ENCODE measurements around the gene RASGEF1C.
"Not testable (repeated sequence)": the region's sequence is repeated elsewhere in the genome, so short reads cannot be mapped to it uniquely, and the experiment has no call there.

Gene RASGEF1C

DNA sequence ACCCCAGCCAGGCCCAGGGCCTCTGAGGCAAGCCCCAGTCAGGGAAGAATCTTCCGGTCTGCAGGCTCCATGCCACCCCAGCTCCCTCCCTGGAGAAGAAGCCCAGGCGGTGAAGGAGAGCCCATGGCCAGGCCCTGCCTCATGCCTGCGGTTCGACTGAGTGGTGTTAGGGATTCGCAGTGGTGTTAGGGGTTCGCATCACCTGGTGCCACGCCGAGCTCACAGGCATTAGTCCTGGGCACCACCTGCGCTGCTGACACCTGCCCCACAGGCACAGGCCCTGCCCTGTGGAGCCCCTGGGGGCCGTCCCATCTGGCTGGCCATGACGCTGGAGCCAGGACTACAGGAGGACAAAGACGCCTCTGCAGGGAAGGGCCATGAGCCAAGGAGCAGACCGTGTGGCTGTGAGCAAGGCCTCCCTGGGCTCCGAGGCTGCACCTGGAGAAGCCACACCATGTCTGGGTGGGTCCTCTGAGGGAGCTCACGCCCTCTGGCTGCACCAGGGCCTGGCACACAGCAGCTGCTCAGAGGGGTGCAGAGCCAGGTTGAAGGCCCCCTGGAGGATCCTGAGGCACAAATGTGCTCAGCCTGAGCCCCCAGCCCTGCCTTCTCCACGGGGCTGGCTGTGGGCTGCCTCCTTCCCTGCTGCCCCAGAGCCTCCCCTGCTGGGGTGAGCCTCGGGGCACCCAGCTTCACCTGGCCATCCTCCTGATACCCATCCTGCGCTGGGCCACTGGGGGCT lies 109.8 kb downstream of the RASGEF1C start:
- DNase-seq, result no peak

DNA sequence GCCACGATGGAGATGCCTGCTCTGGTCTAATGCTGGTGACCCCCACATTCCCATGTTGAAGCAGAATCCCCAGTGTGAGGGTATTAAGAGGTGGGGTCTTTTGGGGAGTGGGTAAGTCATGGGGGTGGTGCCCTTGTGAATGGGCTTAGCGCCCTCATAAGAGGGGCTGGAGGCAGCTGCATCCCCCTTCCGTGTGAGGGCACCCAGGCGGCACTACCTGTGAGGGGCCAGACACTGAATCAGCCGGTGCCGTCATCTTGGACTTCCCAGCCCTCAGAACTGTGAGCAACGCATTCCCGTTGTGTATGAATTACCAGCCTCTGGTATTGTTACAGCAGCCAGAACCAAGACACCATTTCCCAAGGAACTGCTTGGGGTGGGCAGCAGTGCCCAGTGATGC lies 110.5 kb downstream of the RASGEF1C start:
- no peak for DNase-seq

DNA sequence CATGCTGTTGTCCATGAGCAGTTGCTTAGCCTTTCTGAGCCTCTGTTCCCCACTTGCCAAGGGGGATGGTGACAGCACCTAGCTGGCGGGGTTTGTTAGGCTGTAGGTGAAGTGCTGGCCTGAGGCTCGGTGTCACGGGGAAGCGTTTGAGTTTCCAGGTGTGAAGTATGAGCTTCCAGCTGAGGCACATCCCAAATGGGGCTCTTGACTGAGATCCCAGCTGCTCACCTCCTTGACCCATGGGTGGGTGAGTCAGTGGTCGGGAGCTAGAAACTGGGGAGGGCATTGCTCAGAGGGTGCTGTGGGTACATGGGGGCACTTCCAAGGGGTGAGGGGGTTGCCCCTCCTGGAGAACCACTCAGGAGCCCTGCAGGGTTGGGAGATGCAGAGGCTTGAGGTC lies 111.1 kb downstream of the RASGEF1C start:
- no peak for DNase-seq

DNA sequence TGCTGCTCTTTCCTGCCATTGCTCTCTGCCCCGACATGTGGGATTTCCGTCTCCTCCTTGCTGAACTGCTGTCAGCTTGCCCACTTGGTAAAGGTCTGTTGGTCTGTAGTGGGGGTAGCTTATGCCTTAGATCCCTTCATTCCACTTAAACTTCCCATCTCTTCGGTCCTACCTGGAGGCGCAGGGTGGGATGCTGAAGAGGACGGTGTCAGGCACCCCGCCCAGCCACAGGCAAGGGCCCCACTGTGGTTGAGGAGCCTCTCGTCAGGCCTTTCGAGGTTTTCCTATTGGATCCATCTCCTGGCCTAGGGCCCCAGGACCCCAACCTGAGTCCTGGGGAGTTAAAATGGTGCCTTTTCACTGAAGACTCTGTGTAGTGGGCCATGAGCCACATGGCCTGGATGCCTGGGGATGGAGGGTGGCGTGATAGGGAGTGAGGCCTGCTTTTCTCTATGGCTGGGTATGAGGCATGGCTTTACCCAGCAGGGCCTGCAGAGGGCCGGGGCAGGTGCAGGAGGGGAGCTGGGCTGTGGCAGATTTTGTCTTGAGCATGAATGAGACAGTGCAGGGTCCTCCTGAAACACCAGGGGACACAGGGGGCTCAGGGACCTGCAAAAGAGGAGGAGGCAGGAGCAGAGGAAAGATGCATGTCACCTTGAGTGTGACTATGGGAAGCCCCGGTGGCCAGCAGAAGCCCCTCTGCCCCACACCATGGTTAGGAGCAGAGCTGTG lies 111.7 kb downstream of the RASGEF1C start:
- DNase-seq, result no peak

DNA sequence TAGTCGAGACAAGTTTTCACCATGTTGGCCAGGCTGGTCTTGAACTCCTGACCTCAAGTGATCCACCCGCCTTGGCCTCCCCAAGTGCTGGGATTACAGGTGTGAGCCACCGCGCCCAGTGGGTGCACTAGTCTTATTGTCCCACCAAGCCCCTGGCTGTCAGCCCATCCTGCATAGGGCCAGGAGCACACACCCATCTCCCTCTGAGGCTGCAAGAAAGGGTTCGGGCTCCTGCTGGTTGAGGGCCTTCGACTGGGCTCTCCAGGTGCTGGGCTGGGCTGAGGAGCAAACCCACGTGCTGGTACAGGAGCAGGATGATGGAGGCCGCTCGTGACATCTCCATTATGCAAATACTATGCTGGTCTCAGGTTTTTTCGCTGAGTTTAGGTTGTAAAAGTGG lies 112.4 kb downstream of the RASGEF1C start:
- no peak for DNase-seq

DNA sequence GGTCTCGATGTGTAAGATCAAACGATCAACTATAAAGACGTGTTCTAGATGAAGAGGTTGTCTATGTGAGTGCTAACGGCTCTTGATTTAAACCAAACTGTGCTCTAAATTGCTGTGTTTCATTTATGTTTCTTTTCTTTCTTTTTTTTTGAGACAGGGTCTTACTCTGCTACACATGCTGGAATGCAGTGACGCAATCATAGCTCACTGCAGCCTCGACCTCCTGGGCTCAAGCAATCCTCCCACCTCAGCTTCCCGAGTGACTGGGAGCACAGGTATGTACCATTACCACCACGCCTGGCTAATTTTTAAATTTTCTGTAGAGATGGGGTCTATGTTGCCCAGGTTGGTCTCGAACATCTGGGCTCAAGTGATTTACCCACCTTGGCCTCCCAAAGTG lies 113.5 kb downstream of the RASGEF1C start:
- no peak for DNase-seq

DNA sequence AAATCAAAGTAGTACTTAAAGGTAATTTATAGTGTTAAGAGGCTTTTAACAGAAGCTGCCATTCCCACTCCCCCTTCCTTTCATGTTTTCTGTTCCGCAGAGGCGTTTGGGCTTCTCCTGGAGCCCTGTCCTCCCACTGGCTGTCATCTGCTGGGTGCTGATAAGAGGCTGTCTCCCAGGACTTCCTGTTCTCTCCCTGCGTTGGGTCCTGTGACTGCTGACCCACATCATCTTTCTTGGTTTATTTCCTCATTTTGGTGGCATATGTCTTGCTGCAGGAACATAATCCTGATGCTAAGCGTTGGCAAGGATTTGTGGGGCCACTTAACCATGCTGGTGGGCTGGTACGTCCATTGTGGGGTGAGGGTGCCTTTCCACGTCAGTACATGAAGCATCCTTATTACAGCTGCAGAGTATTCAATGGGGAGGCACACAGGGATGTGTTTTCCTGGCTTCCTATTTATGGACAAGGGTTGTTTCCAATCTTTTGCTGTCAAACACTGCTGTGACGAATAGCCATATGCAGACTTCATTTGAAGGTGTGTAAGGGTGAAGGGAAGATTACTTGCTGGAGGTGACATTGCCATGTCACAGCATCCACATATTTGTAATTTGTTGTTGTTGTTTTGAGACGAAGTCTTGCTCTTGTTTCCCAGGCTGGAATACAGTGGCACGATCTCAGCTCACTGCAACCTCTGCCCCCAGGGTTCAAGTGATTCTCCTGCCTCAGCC lies 115.2 kb downstream of the RASGEF1C start:
- DNase-seq, result no peak

DNA sequence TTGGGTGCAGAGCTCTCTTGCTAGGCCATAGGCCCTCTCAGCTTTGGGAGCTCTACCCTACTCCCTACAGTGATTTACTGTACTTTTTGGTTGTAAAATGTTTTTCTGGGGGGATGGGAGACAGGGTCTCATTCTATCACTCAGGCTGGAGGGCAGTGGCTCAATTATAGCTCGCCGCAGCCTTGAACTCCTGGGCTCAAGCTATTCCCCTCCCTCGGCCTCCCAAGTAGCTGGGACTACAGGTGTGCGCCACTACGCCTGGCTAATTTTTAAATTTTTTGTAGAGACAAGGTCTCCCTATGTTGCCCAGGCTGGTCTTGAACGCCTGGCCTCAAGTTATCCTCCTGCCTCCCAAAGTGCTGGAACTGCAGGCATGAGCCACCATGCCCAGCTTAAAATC lies 115.8 kb downstream of the RASGEF1C start:
- no peak for DNase-seq

DNA sequence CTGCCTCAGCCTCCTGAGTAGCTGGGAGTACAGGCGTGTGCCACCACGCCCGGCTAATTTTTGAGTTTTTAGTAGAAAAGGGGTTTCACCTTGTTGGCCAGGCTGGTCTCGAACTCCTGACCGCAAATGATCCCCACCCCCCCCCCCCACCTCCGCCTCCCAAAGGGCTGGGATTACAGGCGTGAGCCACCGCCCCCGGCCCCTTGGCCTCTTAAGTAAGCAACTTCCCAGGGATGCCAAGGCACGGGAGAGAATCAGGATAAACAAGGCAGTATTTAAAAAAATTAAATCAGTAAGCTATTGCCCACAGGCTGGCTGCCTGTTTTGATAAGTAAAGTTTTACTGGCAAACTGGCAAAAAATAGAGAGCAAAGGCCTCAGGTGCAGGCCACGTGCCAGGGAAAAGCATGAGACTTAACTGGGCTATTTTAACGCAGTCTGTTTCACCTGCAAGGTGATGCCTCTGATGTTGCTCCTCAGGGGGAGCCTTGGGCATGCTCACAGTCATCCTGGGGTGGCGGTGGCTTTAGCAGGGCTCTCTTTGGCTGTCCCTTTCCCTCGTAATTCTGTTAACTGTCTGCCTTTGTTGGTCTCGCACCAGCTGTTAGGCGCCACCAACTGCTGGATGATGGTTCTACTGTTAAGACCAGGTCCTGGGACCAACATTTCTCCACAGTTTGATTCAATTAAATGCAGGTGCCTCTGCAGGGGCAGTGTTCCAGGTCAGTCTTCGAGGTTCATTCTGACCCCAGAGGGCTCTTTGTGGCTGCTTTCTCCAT lies 118.1 kb downstream of the RASGEF1C start:
- peak; percentile 84 for DNase-seq

DNA sequence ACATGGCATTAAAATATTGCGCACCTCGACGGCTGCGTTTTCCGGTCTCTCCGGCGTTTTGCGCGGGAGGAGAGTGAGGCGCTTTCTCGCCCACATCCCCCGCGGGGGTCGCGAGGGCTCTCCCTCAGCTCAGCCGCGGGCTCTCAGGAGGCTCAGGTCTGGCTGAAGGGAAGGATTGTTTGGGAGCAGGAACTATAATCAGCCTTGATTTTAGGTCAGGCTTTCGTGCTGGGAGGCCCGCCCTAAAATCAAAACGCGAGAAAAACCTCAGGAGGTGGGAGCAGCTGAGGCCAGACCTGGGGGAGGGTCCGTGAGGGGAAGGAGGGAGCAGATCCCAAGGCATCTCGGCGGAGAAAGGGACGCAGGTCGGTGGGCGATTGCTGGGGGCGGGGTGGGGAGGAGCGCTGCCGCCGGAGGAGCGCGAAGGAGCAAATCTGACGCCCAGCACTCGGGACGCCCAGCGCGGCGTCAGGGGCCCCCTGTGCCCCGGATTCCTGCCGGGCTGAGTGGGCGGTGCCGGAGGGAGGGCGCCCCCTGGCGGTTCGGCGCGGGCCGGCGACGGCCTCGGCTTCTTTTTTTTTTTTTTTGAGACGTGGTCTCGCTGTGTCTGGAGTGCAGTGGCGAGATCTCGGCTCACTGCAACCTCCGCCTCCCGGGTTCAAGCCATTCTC lies 118.8 kb downstream of the RASGEF1C start:
- peak; percentile 84 for DNase-seq

DNA sequence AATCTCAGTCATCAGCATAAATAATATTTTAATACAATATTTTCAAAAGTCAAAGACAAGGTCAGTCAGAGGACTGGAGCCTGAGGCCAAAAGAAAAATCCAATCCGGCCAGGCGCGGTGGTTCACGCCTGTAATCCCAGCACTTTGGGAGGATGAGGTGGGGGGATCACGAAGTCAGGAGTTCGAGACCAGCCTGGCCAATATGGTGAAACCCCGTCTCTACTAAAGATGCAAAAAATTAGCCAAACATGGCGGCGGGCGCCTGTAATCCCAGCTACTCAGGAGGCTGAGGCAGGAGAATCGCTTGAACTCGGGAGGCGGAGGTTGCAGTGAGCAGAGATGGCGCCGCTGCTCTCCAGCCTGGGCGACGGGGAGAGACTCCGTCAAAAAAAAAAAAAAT lies 119.4 kb downstream of the RASGEF1C start:
- not testable (repeated sequence) for DNase-seq

DNA sequence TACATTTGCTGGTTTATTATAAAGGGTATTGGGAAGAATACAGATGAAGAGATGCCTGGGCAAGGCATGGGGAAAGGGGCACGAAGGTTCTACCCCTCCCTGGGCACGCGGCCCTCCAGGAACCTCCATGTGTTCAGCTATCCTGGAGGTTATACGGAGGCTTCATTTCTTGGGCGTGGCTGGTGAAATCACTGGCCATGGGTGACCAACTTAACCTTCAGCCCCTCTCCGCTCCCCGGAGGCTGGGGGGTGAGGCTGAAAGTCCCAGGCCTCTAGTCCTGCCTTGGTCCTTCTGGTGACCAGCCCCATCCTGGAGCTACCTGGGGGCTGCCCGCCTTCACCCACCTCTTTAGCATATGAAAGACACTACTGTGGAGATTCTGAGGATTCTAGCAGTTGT lies 120.5 kb downstream of the RASGEF1C start:
- DNase-seq, result no peak

DNA sequence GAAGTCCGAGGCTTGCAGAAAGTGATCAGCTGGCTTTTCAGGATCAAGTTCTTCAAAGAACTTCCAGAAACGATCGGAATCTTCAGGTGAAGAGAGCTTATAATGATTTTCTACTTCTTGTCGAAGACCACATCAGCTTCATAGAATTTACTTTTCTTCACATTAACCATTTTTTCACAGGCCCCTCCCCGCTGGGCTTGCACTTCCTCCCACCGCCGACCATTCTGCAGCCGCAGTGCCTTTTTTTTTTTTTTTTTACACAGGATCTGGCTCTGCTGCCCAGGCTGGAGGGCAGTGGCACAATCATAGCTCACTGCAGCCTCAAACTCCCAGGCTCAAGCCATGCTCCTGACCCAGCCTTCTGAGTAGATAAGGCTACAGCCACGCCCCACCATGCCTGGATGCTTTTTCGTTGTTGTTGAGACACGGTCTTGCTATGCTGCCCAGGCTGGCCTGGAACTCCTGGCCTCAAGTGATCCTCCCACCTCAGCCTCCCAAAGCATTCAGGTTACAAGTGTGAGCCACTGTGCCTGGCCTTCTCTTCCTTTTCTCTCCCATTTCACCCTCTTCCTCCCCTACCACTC lies 122.1 kb downstream of the RASGEF1C start:
- no peak for DNase-seq

DNA sequence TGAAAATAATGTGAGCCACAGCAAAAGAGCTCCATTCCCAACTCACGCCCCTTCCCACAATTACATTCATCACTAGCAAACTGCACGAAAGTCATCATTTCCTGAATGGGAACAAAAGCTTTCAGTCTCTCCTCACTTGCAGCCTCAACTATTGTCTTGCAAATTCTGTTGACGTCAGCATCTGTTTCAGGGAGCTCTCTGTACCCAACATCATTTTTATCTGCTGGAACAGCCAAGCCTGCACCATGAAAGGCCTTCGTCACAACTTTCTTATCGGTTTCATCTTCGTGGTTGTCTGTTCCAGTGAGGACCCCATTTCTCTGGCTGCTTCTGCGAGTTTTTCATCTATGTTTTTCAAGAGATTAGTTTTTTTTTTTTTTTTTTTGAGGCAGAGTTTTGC lies 123.2 kb downstream of the RASGEF1C start:
- DNase-seq, result peak; percentile 37

DNA sequence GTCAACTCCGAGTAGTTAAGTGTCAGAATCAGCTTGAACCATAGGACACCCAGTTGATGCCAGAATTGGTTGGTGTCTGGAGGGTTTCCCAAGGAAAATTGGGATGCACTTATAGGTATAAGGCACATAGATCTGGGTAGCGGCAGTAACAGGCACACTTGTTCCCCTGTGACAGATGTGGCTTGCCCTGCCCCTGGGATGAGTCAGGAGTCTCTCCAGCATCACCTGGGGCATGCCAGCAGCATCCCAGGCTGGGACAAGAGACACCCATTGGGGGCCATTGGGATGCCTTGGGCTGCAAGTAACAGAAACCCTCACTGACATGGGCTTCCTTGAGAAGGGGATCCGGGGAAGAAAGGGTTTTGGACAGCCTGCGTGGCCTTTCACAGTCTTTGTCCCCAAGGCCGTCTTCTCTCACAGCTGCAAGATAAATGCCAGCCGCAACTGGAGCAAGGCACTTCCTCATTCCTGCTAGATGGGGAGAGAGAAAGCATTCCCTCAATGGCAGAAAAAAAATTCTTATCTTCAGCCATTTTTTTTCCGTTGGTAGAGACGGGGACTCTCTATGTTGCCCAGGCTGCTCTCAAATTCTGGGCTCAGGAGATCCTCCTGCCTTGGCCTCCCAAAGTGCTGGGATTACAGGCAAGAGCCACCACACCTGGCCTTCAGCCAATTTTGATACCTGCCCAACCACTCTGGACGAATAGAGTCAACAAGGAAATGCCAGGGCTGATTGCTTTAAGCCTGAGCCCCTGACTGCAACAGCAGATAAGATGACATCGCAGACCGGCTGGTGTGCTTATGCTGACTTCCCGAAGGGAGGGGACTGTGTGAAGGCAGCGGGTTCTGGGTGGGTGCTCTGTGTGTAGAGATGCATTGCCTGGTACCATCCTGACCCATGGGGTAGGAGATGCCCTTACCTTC lies 124.1 kb downstream of the RASGEF1C start:
- peak; percentile 98 for DNase-seq

DNA sequence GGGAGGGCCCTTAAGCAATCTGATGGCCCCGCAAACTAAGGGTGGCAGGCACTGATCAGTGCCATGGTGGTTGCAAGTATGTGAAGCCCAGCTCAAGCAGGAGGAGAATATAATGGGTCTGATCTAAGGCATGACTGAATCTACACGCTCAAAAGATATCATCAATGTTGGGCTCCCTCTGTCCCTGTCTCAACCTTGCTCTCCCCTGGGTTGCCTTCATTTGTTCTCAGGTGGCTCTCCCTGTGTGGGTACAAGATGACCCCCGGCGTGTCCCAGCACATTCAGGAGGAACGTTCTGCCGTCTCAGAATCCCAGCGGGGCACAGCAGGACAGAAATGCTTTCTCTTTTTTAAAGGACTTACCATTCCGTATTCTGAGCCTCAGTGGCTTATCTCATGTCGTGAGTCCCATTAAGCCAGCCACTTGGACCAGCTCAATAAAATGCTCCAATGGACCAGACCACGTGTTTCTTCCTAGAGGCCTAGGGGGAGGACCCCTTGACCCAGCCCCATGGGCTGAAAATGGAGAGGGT lies 125.4 kb downstream of the RASGEF1C start:
- no peak for DNase-seq

DNA sequence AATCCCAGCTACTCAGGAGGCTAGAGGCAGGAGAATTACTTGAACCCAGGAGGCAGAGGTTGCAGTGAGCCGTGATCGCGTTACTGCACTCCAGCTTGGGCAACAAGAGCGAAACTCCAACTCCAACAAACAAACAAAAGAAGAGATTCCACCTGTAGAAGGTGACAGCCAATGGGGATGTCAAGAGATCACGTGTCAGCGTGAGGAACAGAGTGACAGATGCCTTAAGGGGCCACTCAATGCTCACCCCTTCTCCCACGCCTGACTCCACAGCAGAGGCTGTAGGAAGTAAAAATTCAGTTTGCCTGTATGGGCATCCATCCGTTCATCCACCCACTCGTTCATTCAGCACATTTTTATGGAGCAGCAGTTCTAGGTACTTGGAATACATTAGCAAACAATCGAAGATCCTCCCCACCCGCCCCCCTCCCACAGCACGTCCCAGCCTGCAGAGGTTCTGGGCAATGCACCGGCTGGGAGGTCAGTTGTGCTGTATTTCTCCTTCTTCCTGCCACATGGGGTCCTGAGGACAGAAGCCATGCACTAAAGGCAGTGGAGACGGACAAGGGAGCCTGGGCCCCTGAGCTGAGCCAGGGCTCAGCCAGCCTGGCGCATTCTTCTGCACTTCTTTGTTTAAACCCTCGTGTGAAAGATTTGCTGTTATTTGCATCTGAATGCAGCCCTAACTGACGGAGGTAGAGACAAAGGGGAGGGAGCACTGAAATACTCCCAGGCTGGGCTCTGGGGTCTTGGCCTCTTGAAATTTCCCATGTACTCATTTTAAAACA lies 126.2 kb downstream of the RASGEF1C start:
- DNase-seq, result no peak

DNA sequence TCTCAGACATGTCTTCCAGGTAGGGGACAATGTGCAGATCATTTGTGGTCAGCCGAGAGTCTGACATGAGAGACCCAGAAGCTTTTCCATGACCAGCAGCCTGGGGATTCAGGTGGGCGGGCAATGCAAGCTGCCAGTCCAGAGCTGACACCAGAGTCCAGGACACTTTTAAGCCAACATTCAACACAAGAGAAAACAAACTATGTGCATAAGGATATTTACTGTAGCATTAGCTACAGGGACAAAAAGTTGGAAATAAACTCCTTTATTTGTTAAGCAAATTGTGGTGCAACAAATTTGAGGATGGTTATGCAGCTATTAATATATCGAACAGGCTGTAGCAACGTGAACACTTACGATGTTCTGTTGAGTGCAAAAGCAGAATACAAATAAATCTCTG lies 127.5 kb downstream of the RASGEF1C start:
- no peak for DNase-seq

DNA sequence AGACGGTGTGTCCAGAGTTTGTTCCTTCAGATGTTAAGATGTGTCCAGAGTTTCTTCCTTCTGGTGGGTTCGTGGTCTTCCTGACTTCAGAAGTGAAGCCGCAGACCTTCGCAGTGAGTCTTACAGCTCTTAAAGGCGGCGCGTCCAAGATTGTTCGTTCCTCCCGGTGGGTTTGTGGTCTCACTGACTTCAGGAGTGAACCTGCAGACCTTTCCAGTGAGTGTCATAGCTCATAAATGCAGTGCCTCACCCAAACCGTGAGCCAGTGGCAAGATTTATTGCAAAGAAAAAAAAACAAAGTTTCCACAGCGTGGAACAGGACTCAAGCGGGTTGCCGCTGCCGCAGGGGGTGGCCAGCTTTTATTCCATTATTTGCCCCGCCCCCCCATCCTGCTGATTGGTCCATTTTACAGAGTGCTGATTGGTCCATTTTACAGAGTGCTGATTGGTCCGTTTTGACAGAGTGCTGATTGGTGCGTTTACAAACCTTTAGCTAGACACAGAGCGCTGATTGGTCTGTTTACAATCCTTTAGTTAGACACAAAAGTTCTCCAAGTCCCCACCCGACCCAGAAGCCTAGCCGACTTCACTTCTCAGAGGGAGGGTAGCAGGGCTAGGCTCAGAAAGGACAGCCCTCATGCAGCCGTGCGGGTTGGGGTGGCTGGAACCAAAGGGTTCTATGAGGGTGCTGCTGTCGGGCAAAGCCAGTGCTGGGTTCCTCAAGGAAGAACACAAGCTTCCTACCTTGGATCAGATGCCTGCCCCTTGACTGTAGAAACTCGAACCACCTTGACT lies 128.3 kb downstream of the RASGEF1C start:
- no peak for DNase-seq
